Hepatocyte (in vitro differentiated cells): Measurements from ENCODE around the gene ACTR8. TPM values are rescaled to one million over a fixed set of nuclear protein-coding genes. Genes with fewer than 3 reads are reported as not detected.

Experiments used
- DNase-seq: peaks from one replicate; pipeline ENCODE4 v3.0.0-alpha.2; 2016; ENCODE audit warnings: low spot score
- H2AFZ ChIP-seq: fragments of 200-600 bp; sonication (generic); 2 replicates; pipeline ENCODE4 v1.6.0; 2016; ENCODE audit warnings: antibody characterized with exemption, mild to moderate bottlenecking
- H3K27ac ChIP-seq: fragments of 200-600 bp; sonication (generic); 2 replicates; pipeline ENCODE4 v1.5.1; 2016; ENCODE audit warnings: mild to moderate bottlenecking
- H3K27me3 ChIP-seq: fragments of 200-600 bp; sonication (generic); 2 replicates; pipeline ENCODE4 v1.6.1; 2016
- H3K36me3 ChIP-seq: fragments of 200-600 bp; sonication (generic); replicated peaks from 2 replicates; pipeline ENCODE4 v1.5.1; 2016; ENCODE audit warnings: low read depth; ENCODE audit not compliant: insufficient read depth
- H3K4me1 ChIP-seq: fragments of 200-600 bp; sonication (generic); 2 replicates; pipeline ENCODE4 v1.5.1; 2016; ENCODE audit warnings: mild to moderate bottlenecking, moderate library complexity; ENCODE audit not compliant: insufficient read depth
- H3K4me2 ChIP-seq: fragments of 200-600 bp; sonication (generic); 2 replicates; pipeline ENCODE4 v1.6.0; 2016
- H3K4me3 ChIP-seq: fragments of 200-600 bp; sonication (generic); 2 replicates; pipeline ENCODE4 v1.5.1; 2016; ENCODE audit warnings: mild to moderate bottlenecking
- H3K79me2 ChIP-seq: fragments of 200-600 bp; sonication (generic); 2 replicates; pipeline ENCODE4 v1.6.0; 2017; ENCODE audit warnings: mild to moderate bottlenecking
- H3K9me2 ChIP-seq: fragments of 200-600 bp; sonication (generic); replicated peaks from 2 replicates; pipeline ENCODE4 v1.6.0; 2017; ENCODE audit warnings: mild to moderate bottlenecking; ENCODE audit not compliant: insufficient read depth
- H3K9me3 ChIP-seq: fragments of 200-600 bp; sonication (generic); 2 replicates; pipeline ENCODE4 v1.5.1; 2016; ENCODE audit warnings: low read depth, mild to moderate bottlenecking
- H4K20me1 ChIP-seq: fragments of 200-600 bp; sonication (generic); 2 replicates; pipeline ENCODE4 v1.6.0; 2016; ENCODE audit warnings: mild to moderate bottlenecking; ENCODE audit not compliant: insufficient read depth, poor library complexity, severe bottlenecking
- CTCF ChIP-seq: fragments of 200-600 bp; sonication (generic); IDR thresholded peaks from 2 replicates; pipeline ENCODE4 v1.5.1; 2016; ENCODE audit warnings: antibody characterized with exemption, mild to moderate bottlenecking; ENCODE audit not compliant: poor library complexity
- EZH2 ChIP-seq: fragments of 200-600 bp; sonication (generic); IDR thresholded peaks from 2 replicates; pipeline ENCODE4 v1.6.1; 2016; ENCODE audit warnings: antibody characterized with exemption, mild to moderate bottlenecking, borderline replicate concordance
- EZH2phosphoT487 ChIP-seq: fragments of 200-600 bp; sonication (generic); IDR thresholded peaks from one replicate; pipeline ENCODE4 v1.6.1; 2018; ENCODE audit warnings: antibody characterized with exemption, mild to moderate bottlenecking, low read depth, moderate library complexity; ENCODE audit not compliant: unreplicated experiment, severe bottlenecking
- WGBS: methylation state at CpG from one replicate; pipeline ENCODE4 v1.1.6; 2016; ENCODE audit warnings: low lambda C conversion rate; ENCODE audit errors: missing lambda C conversion rate; 5-methylcytosine and 5-hydroxymethylcytosine counted together
- polyA plus RNA-seq: library from polyadenylated mRNA; unstranded; fragments of >200 nt; fragmentation: Nextera tagmentation; extraction: Ambion mirVana; gene quantifications from 2 replicates; pipeline ENCODE4 v1.2.1, GENCODE V29; 2016
- total RNA-seq: library from RNA; depleted of rRNA; stranded (reverse); fragments of >200 nt; gene quantifications from 2 replicates; pipeline ENCODE4 v1.2.3, GENCODE V29; 2014

The ACTR8 gene
- total and polyA plus RNA-seq, 2 experiments from 2014 or later, result 19.6 to 29.1 TPM

GRCh38 chr3:53841296-53841695 is 40.7 kb downstream of the ACTR8 start:
- Histone ChIP-seq H3K27me3 (no peaks in the 10 kb centered on the region), H3K4me2 (peak overlapping the region; percentile 60), H3K9me2 (no peaks in the 10 kb centered on the region), H2AFZ (no peak overlapping the region), H4K20me1 (no peaks in the 10 kb centered on the region), H3K79me2 (peaks cover 47% of the 10 kb centered on the region), H3K27ac (peak overlapping the region; percentile 97), H3K4me1 (peaks cover 39% of the 10 kb centered on the region), H3K36me3 (no peaks in the 10 kb centered on the region), H3K4me3 (no peak overlapping the region), H3K9me3 (no peaks in the 10 kb centered on the region)
- TF ChIP-seq EZH2, result no peak
- TF ChIP-seq EZH2phosphoT487, result no peak
- TF ChIP-seq CTCF, result no peak
- WGBS, result 83% methylated on average over 5 of the region's 5 CpGs
- DNase-seq, result no peak

- Histone ChIP-seq H3K27me3 (no peaks in the 10 kb centered on the region), H3K4me3 (no peak overlapping the region), H3K27ac (no peak overlapping the region), H3K79me2 (peaks cover 65% of the 10 kb centered on the region), H3K9me3 (no peaks in the 10 kb centered on the region), H2AFZ (no peak overlapping the region), H3K4me2 (no peak overlapping the region), H3K4me1 (peaks cover 15% of the 10 kb centered on the region), H4K20me1 (no peaks in the 10 kb centered on the region), H3K36me3 (no peaks in the 10 kb centered on the region), H3K9me2 (no peaks in the 10 kb centered on the region)
- 94% methylated on average over 10 of the region's 10 CpGs for WGBS
- no peak for DNase-seq
- TF ChIP-seq EZH2phosphoT487 (no peak), CTCF (no peak), EZH2 (no peak)
Observed at GRCh38 chr3:53837331-53837730, 44.6 kb downstream of the ACTR8 start.

GRCh38 chr3:53836084-53836872 is 45.7 kb downstream of the ACTR8 start:
- Histone ChIP-seq H3K4me1 (peaks cover 5% of the 10 kb centered on the region), H4K20me1 (no peaks in the 10 kb centered on the region), H3K4me2 (no peak overlapping the region), H3K79me2 (peaks cover 63% of the 10 kb centered on the region), H3K9me3 (no peaks in the 10 kb centered on the region), H2AFZ (no peak overlapping the region), H3K36me3 (no peaks in the 10 kb centered on the region), H3K27ac (no peak overlapping the region), H3K9me2 (no peaks in the 10 kb centered on the region), H3K4me3 (no peak overlapping the region), H3K27me3 (no peaks in the 10 kb centered on the region)
- TF ChIP-seq EZH2phosphoT487 (no peak), EZH2 (no peak), CTCF (no peak)
- WGBS, result 95% methylated on average over 9 of the region's 9 CpGs
- DNase-seq, result no peak
